ENCODE results near the gene ASPDH. TPM values are rescaled to one million over a fixed set of nuclear protein-coding genes. Genes with fewer than 3 reads are reported as not detected.

The ASPDH gene
- total RNA-seq, 1 donor from 2014 or later: not detected

DNA sequence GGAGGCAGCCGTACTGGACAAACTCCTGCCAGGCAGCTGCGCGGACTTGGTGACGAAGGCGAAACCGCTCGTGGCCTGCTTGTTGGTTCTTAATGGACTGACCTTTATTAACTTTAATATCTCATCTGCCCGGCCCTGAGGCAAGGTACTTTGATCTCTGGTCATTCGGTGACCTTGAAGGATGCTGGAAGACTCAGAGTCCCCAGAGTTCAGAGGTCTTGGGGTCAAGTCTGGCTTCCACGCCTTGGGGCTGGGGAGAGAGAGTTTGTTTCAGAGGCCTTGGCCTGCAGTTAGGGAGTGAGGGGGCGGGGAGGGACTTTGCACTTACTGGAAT is 47.0 kb downstream of the ASPDH start:
- TF ChIP-seq, protein P1, sequence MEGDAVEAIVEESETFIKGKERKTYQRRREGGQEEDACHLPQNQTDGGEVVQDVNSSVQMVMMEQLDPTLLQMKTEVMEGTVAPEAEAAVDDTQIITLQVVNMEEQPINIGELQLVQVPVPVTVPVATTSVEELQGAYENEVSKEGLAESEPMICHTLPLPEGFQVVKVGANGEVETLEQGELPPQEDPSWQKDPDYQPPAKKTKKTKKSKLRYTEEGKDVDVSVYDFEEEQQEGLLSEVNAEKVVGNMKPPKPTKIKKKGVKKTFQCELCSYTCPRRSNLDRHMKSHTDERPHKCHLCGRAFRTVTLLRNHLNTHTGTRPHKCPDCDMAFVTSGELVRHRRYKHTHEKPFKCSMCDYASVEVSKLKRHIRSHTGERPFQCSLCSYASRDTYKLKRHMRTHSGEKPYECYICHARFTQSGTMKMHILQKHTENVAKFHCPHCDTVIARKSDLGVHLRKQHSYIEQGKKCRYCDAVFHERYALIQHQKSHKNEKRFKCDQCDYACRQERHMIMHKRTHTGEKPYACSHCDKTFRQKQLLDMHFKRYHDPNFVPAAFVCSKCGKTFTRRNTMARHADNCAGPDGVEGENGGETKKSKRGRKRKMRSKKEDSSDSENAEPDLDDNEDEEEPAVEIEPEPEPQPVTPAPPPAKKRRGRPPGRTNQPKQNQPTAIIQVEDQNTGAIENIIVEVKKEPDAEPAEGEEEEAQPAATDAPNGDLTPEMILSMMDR (IDR thresholded peaks at IDR 0.05; ENCODE audit: unreplicated experiment): no peak
- Mint-ChIP-seq H3K27ac (no peak overlapping the region), H3K36me3 (ENCODE audit: insufficient read depth) (no peaks in the 10 kb centered on the region), H3K4me1 (ENCODE audit: low read depth) (peaks cover 4% of the 10 kb centered on the region), H3K4me3 (ENCODE audit: low read depth) (no peak overlapping the region), H3K9me3 (ENCODE audit: low read depth) (no peaks in the 10 kb centered on the region), H3K27me3 (no peaks in the 10 kb centered on the region)
- no peak for DNase-seq (ENCODE audit: low spot score, unreplicated experiment)

DNA sequence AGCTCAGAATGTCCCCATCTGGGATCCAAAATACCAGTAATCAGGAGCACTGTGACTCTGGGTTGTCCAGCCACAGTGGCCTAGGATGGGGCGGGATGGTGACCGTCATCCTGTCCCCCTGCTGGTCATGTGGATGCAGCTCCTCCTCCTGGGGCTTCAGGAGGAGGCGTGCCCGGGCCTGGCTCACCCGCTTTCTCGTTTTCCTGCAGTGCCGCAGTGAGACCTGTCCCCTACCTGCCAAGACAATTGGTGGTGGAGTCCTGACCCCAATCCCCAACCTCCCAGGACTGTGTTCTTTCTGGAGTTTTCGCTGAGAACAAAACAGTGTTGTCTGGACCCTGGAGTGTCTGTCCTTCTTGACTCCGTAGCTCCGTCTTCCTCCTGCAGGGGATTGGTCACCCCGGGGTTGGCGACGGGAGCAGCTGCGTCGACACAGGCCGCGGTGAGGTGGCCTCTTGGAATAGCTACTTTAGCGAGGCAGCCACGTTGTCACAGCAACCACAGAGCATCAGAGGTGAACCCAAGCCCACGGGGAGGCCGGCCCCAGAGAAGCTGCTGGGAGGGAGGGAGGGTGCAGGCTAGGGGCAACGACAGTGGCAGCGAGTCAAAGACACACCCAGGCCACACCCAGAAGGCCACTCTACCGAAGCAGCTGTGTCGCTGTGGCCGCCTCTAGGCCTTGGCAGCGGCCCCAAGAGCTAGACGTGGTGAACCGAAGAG is 47.6 kb downstream of the ASPDH start:
- Mint-ChIP-seq H3K36me3 (ENCODE audit: insufficient read depth) (no peaks in the 10 kb centered on the region), H3K4me1 (ENCODE audit: low read depth) (peaks cover 4% of the 10 kb centered on the region), H3K9me3 (ENCODE audit: low read depth) (no peaks in the 10 kb centered on the region), H3K27me3 (no peaks in the 10 kb centered on the region), H3K27ac (no peak overlapping the region), H3K4me3 (ENCODE audit: low read depth) (no peak overlapping the region)
- TF ChIP-seq, protein P1 (IDR thresholded peaks at IDR 0.05; ENCODE audit: unreplicated experiment): peak; percentile 63
- DNase-seq (ENCODE audit: low spot score, unreplicated experiment): peak; percentile 22

DNA sequence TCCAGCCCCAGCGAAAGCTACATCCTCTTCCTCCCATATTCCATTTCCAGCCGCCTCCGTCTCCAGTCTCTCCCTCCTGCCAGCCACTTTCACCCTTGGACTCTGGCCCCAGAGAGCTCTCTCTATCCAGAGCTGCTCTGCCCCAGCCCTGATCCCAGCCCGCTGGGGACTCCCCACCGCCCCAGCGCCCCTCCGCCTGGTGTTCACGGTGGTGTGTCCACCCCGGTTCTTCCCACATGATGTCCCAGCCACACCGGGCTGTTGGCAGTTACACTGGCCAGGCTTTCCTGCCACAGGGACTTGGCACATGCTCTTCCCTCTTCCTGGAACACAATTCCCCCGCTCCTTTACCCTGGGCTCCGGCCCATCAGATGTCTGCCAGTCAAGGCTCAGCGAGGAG is 48.7 kb downstream of the ASPDH start:
- no peak for DNase-seq (ENCODE audit: low spot score, unreplicated experiment)
- Mint-ChIP-seq H3K27me3 (no peaks in the 10 kb centered on the region), H3K4me1 (ENCODE audit: low read depth) (peaks cover 4% of the 10 kb centered on the region), H3K27ac (peak overlapping the region; percentile 52), H3K36me3 (ENCODE audit: insufficient read depth) (no peaks in the 10 kb centered on the region), H3K4me3 (ENCODE audit: low read depth) (no peak overlapping the region), H3K9me3 (ENCODE audit: low read depth) (no peaks in the 10 kb centered on the region)
- TF ChIP-seq, protein P1 (IDR thresholded peaks at IDR 0.05; ENCODE audit: unreplicated experiment): no peak

DNA sequence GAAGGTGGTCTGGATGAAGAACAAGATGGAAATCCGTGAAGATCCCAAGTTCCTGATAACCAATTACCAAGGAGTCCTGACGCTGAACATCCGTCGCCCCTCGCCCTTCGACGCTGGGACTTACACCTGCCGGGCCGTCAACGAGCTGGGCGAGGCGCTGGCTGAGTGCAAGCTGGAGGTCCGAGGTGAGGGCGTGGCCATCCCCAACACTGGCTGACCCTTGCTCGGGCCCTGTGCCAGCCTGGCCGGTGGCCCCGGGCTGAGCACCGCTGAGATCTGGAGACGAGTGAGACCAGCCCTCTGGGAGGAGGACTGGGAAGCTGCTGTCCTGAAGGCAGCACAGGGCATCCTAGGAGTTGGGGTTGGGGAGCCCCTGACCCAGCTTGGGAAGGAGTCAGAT is 49.4 kb downstream of the ASPDH start:
- TF ChIP-seq, protein P1 (IDR thresholded peaks at IDR 0.05; ENCODE audit: unreplicated experiment): no peak
- Mint-ChIP-seq H3K4me3 (ENCODE audit: low read depth) (no peak overlapping the region), H3K27me3 (no peaks in the 10 kb centered on the region)

DNA sequence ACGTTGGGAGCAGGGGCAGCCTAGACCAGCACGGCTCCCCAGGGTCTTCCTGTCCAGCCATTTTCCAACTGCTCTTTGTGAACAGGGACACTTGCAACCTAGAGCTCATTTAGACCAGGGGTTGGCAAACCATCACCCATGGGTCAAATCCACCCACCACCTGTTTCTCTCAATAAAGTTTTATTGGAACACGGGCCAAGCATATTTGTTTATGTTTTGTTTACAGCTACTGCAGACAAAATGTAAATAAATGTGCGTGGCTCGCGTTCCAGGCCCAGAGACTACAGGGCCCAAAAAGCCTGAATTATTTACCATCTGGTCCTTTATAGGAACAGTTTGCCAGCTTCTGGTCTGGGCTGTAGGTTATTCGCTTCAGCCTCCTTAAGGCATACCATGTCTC is 50.7 kb downstream of the ASPDH start:
- DNase-seq (ENCODE audit: low spot score, unreplicated experiment): no peak
- Mint-ChIP-seq H3K36me3 (ENCODE audit: insufficient read depth) (no peaks in the 10 kb centered on the region), H3K4me3 (ENCODE audit: low read depth) (no peak overlapping the region), H3K27ac (no peak overlapping the region), H3K4me1 (ENCODE audit: low read depth) (peaks cover 4% of the 10 kb centered on the region), H3K9me3 (ENCODE audit: low read depth) (no peaks in the 10 kb centered on the region), H3K27me3 (no peaks in the 10 kb centered on the region)
- TF ChIP-seq, protein P1 (IDR thresholded peaks at IDR 0.05; ENCODE audit: unreplicated experiment): no peak

More for the DNA sequence above, 49.4 kb downstream of the ASPDH start:
- Mint-ChIP-seq H3K4me1 (ENCODE audit: low read depth) (peaks cover 4% of the 10 kb centered on the region), H3K9me3 (ENCODE audit: low read depth) (no peaks in the 10 kb centered on the region), H3K27ac (no peak overlapping the region), H3K36me3 (ENCODE audit: insufficient read depth) (no peaks in the 10 kb centered on the region)
- DNase-seq (ENCODE audit: low spot score, unreplicated experiment): no peak

Other genes starting within 250 kb of the ASPDH start
- 19.8 and 23.6 TPM in 2 replicates for gene KCNC3, start 184.5 kb downstream of the ASPDH start, total RNA-seq
- 2.3 and 2.7 TPM in 2 replicates for gene NAPSA, start 148.3 kb downstream of the ASPDH start, total RNA-seq
- gene NR1H2, start 137.5 kb downstream of the ASPDH start, total RNA-seq: 28.3 and 29.1 TPM in 2 replicates
- gene POLD1, start 129.6 kb downstream of the ASPDH start, total RNA-seq: 91.4 and 99.5 TPM in 2 replicates
- gene SPIB, start 95.0 kb downstream of the ASPDH start, total RNA-seq: 1.7 and 2.5 TPM in 2 replicates
- gene MYBPC2, start 81.0 kb downstream of the ASPDH start, total RNA-seq: 1.6 and 2.1 TPM in 2 replicates
- gene EMC10, start 37.4 kb downstream of the ASPDH start, total RNA-seq: 177 and 181 TPM in 2 replicates
- gene GARIN5A, start 37.1 kb downstream of the ASPDH start, total RNA-seq: 11.6 and 12.0 TPM in 2 replicates
- gene JOSD2, start 2.7 kb downstream of the ASPDH start, total RNA-seq: 12.1 and 13.1 TPM in 2 replicates
- gene LRRC4B, start 54.5 kb upstream of the ASPDH start, total RNA-seq: 1.0 and 1.2 TPM in 2 replicates
- 0.91 and 1.8 TPM in 2 replicates for gene SYT3, start 126.0 kb upstream of the ASPDH start, total RNA-seq
- 5.6 and 8.6 TPM in 2 replicates for gene C19orf81, start 135.5 kb upstream of the ASPDH start, total RNA-seq
- gene SHANK1, start 205.9 kb upstream of the ASPDH start, total RNA-seq: 0.20 and 0.36 TPM in 2 replicates
- 4.7 and 5.4 TPM in 2 replicates for gene CLEC11A, start 209.5 kb upstream of the ASPDH start, total RNA-seq

All from progenitor cell of endocrine pancreas (in vitro differentiated cells).